ENCODE measurements around the gene HSD17B11.

- no peak for TF ChIP-seq CTCF (IDR thresholded peaks at IDR 0.05)
- no peak for TF ChIP-seq EP300 (IDR thresholded peaks at IDR 0.05)
- TF ChIP-seq, protein P1, sequence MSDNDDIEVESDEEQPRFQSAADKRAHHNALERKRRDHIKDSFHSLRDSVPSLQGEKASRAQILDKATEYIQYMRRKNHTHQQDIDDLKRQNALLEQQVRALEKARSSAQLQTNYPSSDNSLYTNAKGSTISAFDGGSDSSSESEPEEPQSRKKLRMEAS (IDR thresholded peaks at IDR 0.05): peak; percentile 94
- no peak for TF ChIP-seq PBX3 (IDR thresholded peaks at IDR 0.05)
These were observed 31.4 kb upstream of the HSD17B11 start, which contains the start of gene NUDT9 for GRCh38 chr4:87422104-87423052.
